Ishikawa (cell line): Measurements from ENCODE around the gene PPP1R3D.

ENCODE experiments used
- CEBPB ChIP-seq: IDR thresholded peaks from 2 replicates; pipeline ENCODE4 v1.6.1; 2012
- CREB1 ChIP-seq: IDR thresholded peaks from 2 replicates; pipeline ENCODE4 v1.6.1; 2012; ENCODE audit warnings: low read depth
- EGR1 ChIP-seq: IDR thresholded peaks from 2 replicates; pipeline ENCODE4 v1.6.1; 2012
- EP300 ChIP-seq: IDR thresholded peaks from 2 replicates; pipeline ENCODE4 v1.6.1; 2012; ENCODE audit warnings: borderline replicate concordance
- FOXM1 ChIP-seq: IDR thresholded peaks from 2 replicates; pipeline ENCODE4 v1.6.1; 2012; ENCODE audit warnings: low read depth, borderline replicate concordance
- MAX ChIP-seq: IDR thresholded peaks from 2 replicates; pipeline ENCODE4 v1.6.1; 2012
- NFIC ChIP-seq: IDR thresholded peaks from 2 replicates; pipeline ENCODE4 v1.6.1; 2012
- RAD21 ChIP-seq: IDR thresholded peaks from 2 replicates; pipeline ENCODE4 v1.6.1; 2012; ENCODE audit warnings: low read depth
- TAF1 ChIP-seq: IDR thresholded peaks from 2 replicates; pipeline ENCODE4 v1.6.1; 2012; ENCODE audit warnings: low read depth, mild to moderate bottlenecking
- TCF12 ChIP-seq: IDR thresholded peaks from 2 replicates; pipeline ENCODE4 v1.6.1; 2012; ENCODE audit warnings: low read depth
- TEAD4 ChIP-seq: IDR thresholded peaks from 2 replicates; pipeline ENCODE4 v1.6.1; 2012
- USF1 ChIP-seq: IDR thresholded peaks from 2 replicates; pipeline ENCODE4 v1.6.1; 2012
- YY1 ChIP-seq: IDR thresholded peaks from 2 replicates; pipeline ENCODE4 v1.6.1; 2012; ENCODE audit warnings: low read depth
- ZBTB7A ChIP-seq: IDR thresholded peaks from 2 replicates; pipeline ENCODE4 v1.6.1; 2012; ENCODE audit warnings: low read depth
- TF ChIP-seq, protein P1 (sequence below): IDR thresholded peaks from 2 replicates; pipeline ENCODE4 v1.6.1; 2012; ENCODE audit warnings: low read depth, mild to moderate bottlenecking

Gene PPP1R3D

DNA sequence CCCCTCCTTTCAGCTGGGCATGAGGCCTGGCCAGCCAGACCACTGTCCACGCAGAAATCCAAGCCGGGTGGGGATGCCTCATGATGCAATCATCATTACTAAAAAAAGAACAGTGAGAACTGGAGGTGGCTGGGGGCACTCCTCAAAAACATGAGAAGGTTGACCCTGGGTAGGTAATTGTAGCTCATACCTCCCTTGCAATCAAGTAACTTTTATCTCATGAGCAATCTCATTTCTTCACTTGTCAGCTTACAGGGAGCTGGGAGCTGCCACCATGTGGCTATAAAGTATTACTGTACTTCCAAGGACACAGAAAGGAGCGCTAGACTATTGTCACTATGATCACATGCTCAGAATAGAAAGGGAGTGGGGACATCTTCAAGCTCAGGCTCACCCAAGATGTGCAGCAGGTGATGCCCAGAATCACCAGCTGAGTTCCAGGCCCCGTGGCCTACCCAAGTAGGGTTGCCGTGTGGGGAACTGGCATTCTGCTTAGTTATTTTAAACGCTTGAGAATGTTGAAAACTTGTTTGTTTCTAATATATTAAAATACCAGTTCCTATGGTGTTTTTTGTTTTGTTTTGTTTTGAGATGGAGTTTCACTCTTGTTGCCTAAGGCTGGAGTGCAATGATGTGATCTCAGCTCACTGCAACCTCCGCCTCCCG is 15.2 kb upstream of the PPP1R3D start:
- TF ChIP-seq CREB1 (no peak), ZBTB7A (no peak), RAD21 (no peak)
- TF ChIP-seq, protein P1, sequence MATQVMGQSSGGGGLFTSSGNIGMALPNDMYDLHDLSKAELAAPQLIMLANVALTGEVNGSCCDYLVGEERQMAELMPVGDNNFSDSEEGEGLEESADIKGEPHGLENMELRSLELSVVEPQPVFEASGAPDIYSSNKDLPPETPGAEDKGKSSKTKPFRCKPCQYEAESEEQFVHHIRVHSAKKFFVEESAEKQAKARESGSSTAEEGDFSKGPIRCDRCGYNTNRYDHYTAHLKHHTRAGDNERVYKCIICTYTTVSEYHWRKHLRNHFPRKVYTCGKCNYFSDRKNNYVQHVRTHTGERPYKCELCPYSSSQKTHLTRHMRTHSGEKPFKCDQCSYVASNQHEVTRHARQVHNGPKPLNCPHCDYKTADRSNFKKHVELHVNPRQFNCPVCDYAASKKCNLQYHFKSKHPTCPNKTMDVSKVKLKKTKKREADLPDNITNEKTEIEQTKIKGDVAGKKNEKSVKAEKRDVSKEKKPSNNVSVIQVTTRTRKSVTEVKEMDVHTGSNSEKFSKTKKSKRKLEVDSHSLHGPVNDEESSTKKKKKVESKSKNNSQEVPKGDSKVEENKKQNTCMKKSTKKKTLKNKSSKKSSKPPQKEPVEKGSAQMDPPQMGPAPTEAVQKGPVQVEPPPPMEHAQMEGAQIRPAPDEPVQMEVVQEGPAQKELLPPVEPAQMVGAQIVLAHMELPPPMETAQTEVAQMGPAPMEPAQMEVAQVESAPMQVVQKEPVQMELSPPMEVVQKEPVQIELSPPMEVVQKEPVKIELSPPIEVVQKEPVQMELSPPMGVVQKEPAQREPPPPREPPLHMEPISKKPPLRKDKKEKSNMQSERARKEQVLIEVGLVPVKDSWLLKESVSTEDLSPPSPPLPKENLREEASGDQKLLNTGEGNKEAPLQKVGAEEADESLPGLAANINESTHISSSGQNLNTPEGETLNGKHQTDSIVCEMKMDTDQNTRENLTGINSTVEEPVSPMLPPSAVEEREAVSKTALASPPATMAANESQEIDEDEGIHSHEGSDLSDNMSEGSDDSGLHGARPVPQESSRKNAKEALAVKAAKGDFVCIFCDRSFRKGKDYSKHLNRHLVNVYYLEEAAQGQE = no peak

- TF ChIP-seq MAX (no peak), TCF12 (no peak), EP300 (no peak), FOXM1 (no peak), CREB1 (no peak), USF1 (no peak), TEAD4 (no peak), ZBTB7A (no peak), CEBPB (no peak), NFIC (no peak), TAF1 (no peak)
- TF ChIP-seq, protein P1 = no peak
Measured at GRCh38 chr20:59954718-59955117, 14.6 kb upstream of the PPP1R3D start.

- TF ChIP-seq RAD21 (no peak), NFIC (no peak), TAF1 (no peak), USF1 (no peak), EGR1 (no peak), YY1 (no peak), EP300 (no peak), CEBPB (no peak)
- TF ChIP-seq, protein P1 = no peak
Measured at GRCh38 chr20:59949911-59950310, 9.8 kb upstream of the PPP1R3D start.

DNA sequence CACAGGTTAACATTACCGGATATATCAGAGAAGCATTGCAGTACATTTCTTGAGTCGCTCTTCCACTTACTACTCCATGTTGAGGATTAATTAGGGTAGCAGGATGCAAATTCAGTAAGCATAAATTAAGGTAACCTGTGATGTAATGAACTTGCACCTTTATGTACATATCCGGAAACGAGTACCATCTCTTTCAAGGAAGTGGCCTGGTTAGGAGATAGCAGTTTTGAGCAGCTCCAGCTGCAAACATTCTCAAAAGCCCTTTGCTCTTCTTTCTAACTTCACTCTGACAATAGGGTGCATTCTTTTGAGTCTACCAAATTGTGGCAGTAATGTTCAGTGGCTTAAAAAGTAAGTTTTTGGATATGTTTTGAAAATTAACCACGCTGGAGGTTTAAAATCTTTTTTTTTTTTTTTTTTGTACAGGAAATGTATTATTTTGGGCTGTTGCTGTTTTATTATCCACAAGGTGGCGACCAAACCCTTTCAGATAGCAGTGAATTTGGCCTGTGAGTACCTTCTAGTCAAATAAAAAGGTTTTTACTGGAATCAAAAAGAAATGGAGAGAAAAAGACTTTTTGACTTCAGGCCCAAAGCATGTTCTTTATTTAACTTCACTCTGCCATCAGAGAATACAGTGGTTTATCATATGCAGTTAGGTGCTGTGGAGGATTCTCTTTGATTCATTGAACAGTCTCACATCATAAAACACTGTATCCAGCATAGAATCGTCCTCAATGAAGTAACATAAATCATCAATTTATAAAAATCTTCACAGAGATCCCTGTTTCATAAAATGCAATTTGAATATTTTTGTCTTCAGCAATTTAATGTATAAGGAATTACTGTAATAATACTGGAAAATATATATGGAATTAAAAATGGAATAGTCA is 9.0 kb upstream of the PPP1R3D start:
- TF ChIP-seq EGR1 = no peak
- no peak for TF ChIP-seq FOXM1
- no peak for TF ChIP-seq NFIC
- no peak for TF ChIP-seq TEAD4
- no peak for TF ChIP-seq TCF12
- TF ChIP-seq RAD21 = peak; percentile 50

- TF ChIP-seq YY1 (no peak), ZBTB7A (no peak), CEBPB (no peak), TCF12 (no peak)
Measured at GRCh38 chr20:59948212-59948611, 8.1 kb upstream of the PPP1R3D start.
